GM12878 (cell line): Measurements from ENCODE around the gene ZNF689. TPM values are rescaled to one million over a fixed set of nuclear protein-coding genes. Genes with fewer than 3 reads are reported as not detected.

Experiments
- ATAC-seq: fragments of 200-7000 bp; cut with Tn5 transposase; 3 replicates; pipeline ENCODE4 v1.9.1; 2020; ENCODE audit warnings: mild to moderate bottlenecking, moderate library complexity
- BruUV-seq: library from RNA; stranded (reverse); fragments of 400-500 nt; replicated peaks from 2 replicates; lab custom pipeline; 2021; lab: Mats Ljungman, UMichigan
- CTCF ChIA-PET: fragments of 300-600 bp; sonication (Branson Sonifier 250); formaldehyde crosslinking; extraction: SDS; loops from one replicate; lab custom pipeline; 2021; ENCODE audit warnings: inconsistent platforms; lab: Yijun Ruan, JAX
- POLR2A ChIA-PET: fragments of 350-600 bp; formaldehyde crosslinking; extraction: SDS; loops from one replicate; lab custom pipeline; 2021; ENCODE audit warnings: inconsistent platforms; lab: Charles Lee
- RAD21 ChIA-PET: fragments of 300-600 bp; sonication (Branson Sonifier 250); formaldehyde crosslinking; loops from one replicate; lab custom pipeline; 2023; ENCODE audit warnings: antibody characterized with exemption; ENCODE audit not compliant: unreplicated experiment; lab: Charles Lee
- SMC1A ChIA-PET: fragments of 300-600 bp; sonication (Branson Sonifier 250); formaldehyde crosslinking; loops from one replicate; lab custom pipeline; 2023; ENCODE audit not compliant: unreplicated experiment, uncharacterized antibody; lab: Charles Lee
- DNase-seq: peaks from one replicate; pipeline ENCODE4 v3.0.0-alpha.2; 2011; ENCODE audit warnings: low read depth, low spot score
- FAIRE-seq: peaks from 3 replicates; lab custom pipeline; 2011; peaks lifted over from hg19 to GRCh38; lab: Jason Lieb, UNC
- H2AFZ ChIP-seq: 2 replicates; pipeline ENCODE4 v1.6.0; 2011; ENCODE audit warnings: low read depth, low read length, control low read depth; ENCODE audit not compliant: control insufficient read depth
- H3K27ac ChIP-seq: 2 replicates; pipeline ENCODE4 v1.5.1; 2011; ENCODE audit warnings: control low read depth; ENCODE audit not compliant: control insufficient read depth, insufficient read depth
- H3K27me3 ChIP-seq, 2 experiments: replicated peaks in 1 of 2; 2 replicates each; pipeline versions ENCODE4 v1.6.0 to v1.6.1; 2011; ENCODE audit warnings: low read length in 1 of 2; ENCODE audit not compliant: control insufficient read depth in 2 of 2, insufficient read depth in 2 of 2
- H3K36me3 ChIP-seq, 2 experiments: 2 replicates each; pipeline ENCODE4 v1.5.1; 2011; ENCODE audit warnings: low read length in 1 of 2; ENCODE audit not compliant: control insufficient read depth in 2 of 2, insufficient read depth in 2 of 2
- H3K4me1 ChIP-seq: 2 replicates; pipeline ENCODE4 v1.6.1; 2011; ENCODE audit warnings: mild to moderate bottlenecking, low read length, moderate library complexity, mixed read lengths; ENCODE audit not compliant: control insufficient read depth, insufficient read depth
- H3K4me2 ChIP-seq: 2 replicates; pipeline ENCODE4 v1.6.0; 2011; ENCODE audit warnings: control low read depth; ENCODE audit not compliant: control insufficient read depth, insufficient read depth
- H3K4me3 ChIP-seq: fragments of 200-600 bp; sonication (generic); 2 replicates; pipeline ENCODE4 v1.5.1; 2016
- H3K79me2 ChIP-seq: 2 replicates; pipeline ENCODE4 v1.6.0; 2011; ENCODE audit warnings: low read length; ENCODE audit not compliant: control insufficient read depth, insufficient read depth
- H3K9ac ChIP-seq: 2 replicates; pipeline ENCODE4 v1.8.0; 2011; ENCODE audit warnings: low read length, control low read depth, mixed read lengths; ENCODE audit not compliant: control insufficient read depth, insufficient read depth
- H3K9me3 ChIP-seq: replicated peaks from 3 replicates; pipeline ENCODE4 v1.5.1; 2011; ENCODE audit warnings: mild to moderate bottlenecking, low read length; ENCODE audit not compliant: control insufficient read depth, insufficient read depth
- H4K20me1 ChIP-seq: 2 replicates; pipeline ENCODE4 v1.6.0; 2011; ENCODE audit not compliant: control insufficient read depth, insufficient read depth
- EGR1 ChIP-seq, 2 experiments: IDR thresholded peaks; 1 replicate in 1 of 2; 2 replicates in 1 of 2; pipeline ENCODE4 v1.6.1; 2011 to 2012; ENCODE audit warnings: low read depth in 2 of 2, low read length in 2 of 2, borderline replicate concordance in 1 of 2, mild to moderate bottlenecking in 1 of 2, moderate library complexity in 1 of 2
- FOXM1 ChIP-seq: IDR thresholded peaks from 2 replicates; pipeline ENCODE4 v1.6.1; 2012; ENCODE audit warnings: low read depth, mild to moderate bottlenecking, inconsistent platforms, low read length, moderate library complexity
- MXI1 ChIP-seq: fragments of 150-350 bp; IDR thresholded peaks from 2 replicates; pipeline ENCODE4 v1.6.1; 2011; ENCODE audit warnings: low read depth, mild to moderate bottlenecking, inconsistent platforms, low read length, improper control_type of control experiment
- MYB ChIP-seq: fragments of 150-350 bp; IDR thresholded peaks from 2 replicates; pipeline ENCODE4 v1.6.1; 2014; ENCODE audit warnings: mild to moderate bottlenecking, low read depth, low read length, borderline replicate concordance
- SUZ12 ChIP-seq: fragments of 200-600 bp; sonication (generic); IDR thresholded peaks from one replicate; pipeline ENCODE4 v1.6.1; 2018; ENCODE audit warnings: antibody characterized with exemption, mild to moderate bottlenecking; ENCODE audit not compliant: unreplicated experiment
- USF1 ChIP-seq: IDR thresholded peaks from 2 replicates; pipeline ENCODE4 v1.6.1; 2011; ENCODE audit warnings: borderline replicate concordance, low read depth, mild to moderate bottlenecking, moderate library complexity, mixed read lengths, low read length; ENCODE audit not compliant: insufficient read depth; ENCODE audit errors: extremely low read length
- ZNF217 ChIP-seq: fragments of 450-650 bp; IDR thresholded peaks from 2 replicates; pipeline ENCODE4 v1.6.1; 2017; ENCODE audit warnings: antibody characterized with exemption, mild to moderate bottlenecking
- WGBS: methylation state at CpG from one replicate; pipeline ENCODE4 v1.1.6; 2016; ENCODE audit warnings: low lambda C conversion rate; ENCODE audit not compliant: insufficient replicate concordance, insufficient coverage; ENCODE audit errors: missing lambda C conversion rate; 5-methylcytosine and 5-hydroxymethylcytosine counted together
- in situ Hi-C: fragments of 300-500 bp; cut with MboI; formaldehyde crosslinking; loops from 9 replicates; pipeline ENCODE4 v1.14.3; 2018; ENCODE audit warnings: mixed read lengths
- intact Hi-C: fragments of 100-400 bp; cut with micrococcal nuclease; formaldehyde crosslinking; loops from one replicate; pipeline ENCODE4 v1.14.2; 2022; ENCODE audit not compliant: unreplicated experiment
- polyA plus RNA-seq, 11 experiments: library from polyadenylated mRNA; depleted of rRNA in 4 of 11; unstranded in 6 of 11; stranded (reverse) in 5 of 11; fragments of >200 nt; fragmentation: Nextera tagmentation in 4 of 11; fragmentation: Illumina TruSeq in 1 of 11; extraction: Ambion mirVana in 4 of 11; extraction: Trizol in 1 of 11; gene quantifications; 1 replicate in 1 of 11; 2 replicates in 10 of 11; pipeline versions ENCODE4 v1.2.1 to v1.2.3, GENCODE V29; 2011 to 2016; ENCODE audit warnings: inconsistent platforms in 2 of 11, missing spikeins in 2 of 11, low read depth in 1 of 11
- total RNA-seq, 4 experiments: library from RNA; depleted of rRNA in 3 of 4; stranded (reverse); fragments of >200 nt in 3 of 4; fragmentation: Illumina TruSeq in 1 of 4; extraction: Trizol in 1 of 4; gene quantifications; 2 replicates each; pipeline versions ENCODE4 v1.2.1 to v1.2.3, GENCODE V29; 2013 to 2021
- TF ChIP-seq, protein P1 (sequence below): fragments of 450-650 bp; IDR thresholded peaks from 2 replicates; pipeline ENCODE4 v1.6.1; 2017; ENCODE audit warnings: mild to moderate bottlenecking
- TF ChIP-seq, protein P2 (sequence below): fragments of 450-650 bp; IDR thresholded peaks from 2 replicates; pipeline ENCODE4 v1.6.1; 2016; ENCODE audit warnings: mild to moderate bottlenecking

ZNF689 gene
- total and polyA plus RNA-seq, 10 of the 15 experiments (the other 5 are each of a cell fraction or from before 2014, with no cell fraction given) = 4.7 to 13.2 (median 8.5) TPM

- TF ChIP-seq FOXM1 (no peak), EGR1 (IDR thresholded peaks at IDR 0.05; ENCODE audit: borderline replicate concordance in 1 of 2, low read depth in 2 of 2, low read length in 2 of 2) (no peak), SUZ12 (no peak), MXI1 (no peak), MYB (no peak), USF1 (no peak)
These were observed 26.4 kb upstream of the ZNF689 start (continued) for GRCh38 chr16:30636599-30636998.

DNA sequence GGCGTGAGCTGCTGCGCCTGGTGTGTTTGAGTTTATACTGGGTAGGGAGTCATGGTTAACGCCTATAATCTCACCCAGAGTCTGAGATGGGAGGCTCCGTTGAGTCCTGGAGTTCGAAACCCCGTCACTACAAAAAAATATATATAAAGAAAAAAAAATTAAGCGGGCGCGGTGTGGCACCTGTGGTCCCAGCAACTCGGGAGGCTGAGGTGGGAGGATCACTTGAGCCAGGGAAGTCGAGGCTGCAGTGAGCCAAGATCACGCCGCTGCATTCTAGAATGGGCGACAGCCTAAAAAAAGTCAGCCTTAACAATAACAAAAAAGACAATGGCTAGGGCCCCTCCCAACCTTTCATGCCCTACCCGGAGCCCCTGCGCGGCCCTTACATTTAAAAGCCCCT, 23.3 kb upstream of the ZNF689 start:
- intact Hi-C loops (no loop called here), in situ Hi-C loops (loop anchor here (10.0 kb wide), 1 partner anchor 449 kb away; the partner anchor contains the start of gene CORO1A)
- Histone ChIP-seq H3K4me1 (peaks cover 5% of the 10 kb centered on the region), H3K36me3 (no peaks in the 10 kb centered on the region), H3K9ac (peak overlapping the region; percentile 96), H3K79me2 (peaks cover 9% of the 10 kb centered on the region), H3K27ac (peak overlapping the region; percentile 88), H2AFZ (peak overlapping the region; percentile 89), H3K9me3 (no peaks in the 10 kb centered on the region), H3K4me2 (peak overlapping the region; percentile 45; the same call in 1 of the 2 replicates), H3K27me3 (no peaks in the 10 kb centered on the region), H3K4me3 (peak overlapping the region; percentile 86; the same call in 1 of the 2 replicates), H4K20me1 (no peaks in the 10 kb centered on the region)
- RAD21 ChIA-PET = interaction anchor here (0.6 to 3.1 kb wide), 16 partner anchors 10 to 491 kb away, joined by 3 to 22 read pairs (median 4); partner anchors contain the start of genes DCTPP1, FBRS, PRR14 and SEPTIN1
- DNase-seq = no peak
- POLR2A ChIA-PET = interaction anchor here (0.6 to 4.1 kb wide), 12 partner anchors 10 to 299 kb away, joined by 3 to 27 read pairs (median 3); partner anchors contain the start of genes DCTPP1, FBRS, PHKG2 and SEPTIN1
- TF ChIP-seq, protein P1, sequence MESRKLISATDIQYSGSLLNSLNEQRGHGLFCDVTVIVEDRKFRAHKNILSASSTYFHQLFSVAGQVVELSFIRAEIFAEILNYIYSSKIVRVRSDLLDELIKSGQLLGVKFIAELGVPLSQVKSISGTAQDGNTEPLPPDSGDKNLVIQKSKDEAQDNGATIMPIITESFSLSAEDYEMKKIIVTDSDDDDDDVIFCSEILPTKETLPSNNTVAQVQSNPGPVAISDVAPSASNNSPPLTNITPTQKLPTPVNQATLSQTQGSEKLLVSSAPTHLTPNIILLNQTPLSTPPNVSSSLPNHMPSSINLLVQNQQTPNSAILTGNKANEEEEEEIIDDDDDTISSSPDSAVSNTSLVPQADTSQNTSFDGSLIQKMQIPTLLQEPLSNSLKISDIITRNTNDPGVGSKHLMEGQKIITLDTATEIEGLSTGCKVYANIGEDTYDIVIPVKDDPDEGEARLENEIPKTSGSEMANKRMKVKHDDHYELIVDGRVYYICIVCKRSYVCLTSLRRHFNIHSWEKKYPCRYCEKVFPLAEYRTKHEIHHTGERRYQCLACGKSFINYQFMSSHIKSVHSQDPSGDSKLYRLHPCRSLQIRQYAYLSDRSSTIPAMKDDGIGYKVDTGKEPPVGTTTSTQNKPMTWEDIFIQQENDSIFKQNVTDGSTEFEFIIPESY = no peak
- TF ChIP-seq, protein P2, sequence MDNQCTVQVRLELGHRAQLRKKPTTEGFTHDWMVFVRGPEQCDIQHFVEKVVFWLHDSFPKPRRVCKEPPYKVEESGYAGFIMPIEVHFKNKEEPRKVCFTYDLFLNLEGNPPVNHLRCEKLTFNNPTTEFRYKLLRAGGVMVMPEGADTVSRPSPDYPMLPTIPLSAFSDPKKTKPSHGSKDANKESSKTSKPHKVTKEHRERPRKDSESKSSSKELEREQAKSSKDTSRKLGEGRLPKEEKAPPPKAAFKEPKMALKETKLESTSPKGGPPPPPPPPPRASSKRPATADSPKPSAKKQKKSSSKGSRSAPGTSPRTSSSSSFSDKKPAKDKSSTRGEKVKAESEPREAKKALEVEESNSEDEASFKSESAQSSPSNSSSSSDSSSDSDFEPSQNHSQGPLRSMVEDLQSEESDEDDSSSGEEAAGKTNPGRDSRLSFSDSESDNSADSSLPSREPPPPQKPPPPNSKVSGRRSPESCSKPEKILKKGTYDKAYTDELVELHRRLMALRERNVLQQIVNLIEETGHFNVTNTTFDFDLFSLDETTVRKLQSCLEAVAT = peak; percentile 66
- 0 out of 2 replicates have a peak, but pooled peaks have one; percentile 22 for TF ChIP-seq ZNF217
- TSS peak; percentile 99 for BruUV-seq
- 64% methylated on average over 17 of the region's 17 CpGs for WGBS
- CTCF ChIA-PET = interaction anchor here (0.9 to 6.1 kb wide), 6 partner anchors 35 to 224 kb away, joined by 3 to 46 read pairs (median 4); partner anchors contain the start of gene DCTPP1
- SMC1A ChIA-PET = interaction anchor here (0.9 to 1.3 kb wide), 5 partner anchors 12 to 204 kb away, joined by 3 to 6 read pairs (median 3); partner anchors contain the start of genes DCTPP1, PRR14 and ZNF764
- no peak for FAIRE-seq
- ATAC-seq = no peak
